GM19328 (cell line): ENCODE measurements around the gene SGCB.
"Not testable (repeated sequence)": the region's sequence is repeated elsewhere in the genome, so short reads cannot be mapped to it uniquely, and the experiment has no call there.

Source experiments
- ATAC-seq: cut with Tn5 transposase; IDR thresholded peaks from one replicate; pipeline ENCODE4 v1.9.1; 2021; ENCODE audit warnings: mild to moderate bottlenecking, moderate library complexity; ENCODE audit not compliant: unreplicated experiment

SGCB gene

DNA sequence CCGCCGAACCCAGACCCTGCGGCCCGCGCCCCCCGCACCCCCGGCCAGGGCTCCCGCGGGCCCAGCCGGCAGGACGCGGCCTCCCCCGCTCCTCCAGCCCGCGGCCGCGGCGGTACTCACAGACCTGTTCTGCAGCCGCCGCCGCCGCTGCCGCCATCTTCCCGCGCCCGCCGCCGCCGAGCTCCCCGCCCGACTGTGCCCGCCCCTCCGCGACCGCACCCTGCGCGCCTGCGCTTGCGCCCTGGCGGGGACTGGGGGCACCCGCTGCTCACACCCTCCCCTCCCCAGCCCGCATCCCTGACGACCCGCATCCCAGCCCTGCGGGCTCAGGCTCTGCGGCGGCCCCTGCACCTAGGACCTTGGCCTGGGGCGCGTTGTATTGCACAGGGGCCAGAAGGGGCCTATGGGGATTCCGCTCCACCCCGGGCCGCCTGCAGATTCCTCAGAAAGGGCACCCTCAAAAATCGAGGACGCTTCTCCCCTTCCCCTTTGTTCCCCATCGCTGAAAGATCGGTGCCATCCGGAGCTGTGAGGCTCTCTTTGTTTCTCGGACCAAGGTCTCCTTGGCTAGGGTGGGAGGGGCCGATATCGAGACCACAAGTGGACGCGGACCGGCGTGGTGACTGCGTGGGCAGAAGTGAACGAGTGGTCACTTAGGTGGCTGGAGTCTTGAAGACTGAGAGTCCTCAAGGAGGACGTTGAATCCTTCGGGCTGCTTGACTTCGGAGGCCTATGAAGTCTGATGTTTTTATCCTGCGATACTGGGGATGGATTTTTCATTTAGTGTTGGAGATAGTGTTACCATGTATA lies at the start of gene SGCB:
Gene SGCB (minus strand): TSS at position 197 of the 810 bp plus-strand sequence. CDS start 40 bp downstream, at position 157.
- ATAC-seq: peak; percentile 89

GRCh38 chr4:52086425-52086824 lies 48.3 kb upstream of the SGCB start:
- ATAC-seq: not testable (repeated sequence)

GRCh38 chr4:52081216-52081615 lies 43.1 kb upstream of the SGCB start:
- ATAC-seq: no peak

GRCh38 chr4:52079659-52080058 lies 41.6 kb upstream of the SGCB start:
- no peak for ATAC-seq

DNA sequence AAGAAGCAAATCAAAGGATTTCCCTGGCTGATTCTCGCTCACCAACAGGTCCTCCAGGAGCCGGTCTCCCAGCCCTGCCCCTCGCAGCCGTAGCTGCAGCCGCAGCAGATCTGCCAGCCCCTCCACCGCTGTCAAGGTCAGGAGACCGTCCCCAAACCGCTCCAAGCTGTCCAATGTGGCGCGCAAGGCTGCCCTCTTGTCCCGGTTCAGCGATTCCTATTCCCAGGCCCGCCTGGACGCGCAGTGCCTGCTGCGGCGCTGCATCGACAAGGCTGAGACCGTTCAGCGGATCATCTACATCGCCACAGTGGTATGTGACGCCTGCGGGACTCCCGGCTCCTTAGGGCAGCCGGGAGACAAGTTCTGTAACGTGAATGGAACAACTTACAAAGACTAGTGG lies 38.6 kb upstream of the SGCB start:
- ATAC-seq: no peak

GRCh38 chr4:52071791-52072546 lies 33.9 kb upstream of the SGCB start:
- ATAC-seq: no peak

GRCh38 chr4:52069571-52069970 lies 31.5 kb upstream of the SGCB start:
- ATAC-seq: no peak

DNA sequence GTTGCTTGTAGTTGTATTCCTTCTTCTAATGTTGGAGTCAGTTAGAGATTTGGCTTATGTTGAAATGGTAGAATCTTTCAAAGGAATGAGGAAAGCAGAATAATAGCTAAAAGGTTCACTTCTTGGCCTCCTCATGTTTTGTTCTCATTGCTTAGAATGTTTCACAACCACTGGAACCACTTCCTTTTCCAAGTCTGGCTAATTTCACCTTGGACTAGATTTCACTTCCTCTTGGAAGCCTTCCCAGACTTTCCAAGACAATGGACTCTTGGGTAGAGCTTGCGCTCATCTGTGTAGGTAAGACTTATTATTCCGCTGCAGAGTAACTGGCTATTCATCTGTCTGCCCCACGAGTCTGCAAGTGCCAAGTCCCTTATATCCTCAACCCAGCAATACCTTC lies 21.3 kb upstream of the SGCB start:
- ATAC-seq: no peak

- ATAC-seq: no peak
These were observed 20.2 kb upstream of the SGCB start for GRCh38 chr4:52058275-52058674.

DNA sequence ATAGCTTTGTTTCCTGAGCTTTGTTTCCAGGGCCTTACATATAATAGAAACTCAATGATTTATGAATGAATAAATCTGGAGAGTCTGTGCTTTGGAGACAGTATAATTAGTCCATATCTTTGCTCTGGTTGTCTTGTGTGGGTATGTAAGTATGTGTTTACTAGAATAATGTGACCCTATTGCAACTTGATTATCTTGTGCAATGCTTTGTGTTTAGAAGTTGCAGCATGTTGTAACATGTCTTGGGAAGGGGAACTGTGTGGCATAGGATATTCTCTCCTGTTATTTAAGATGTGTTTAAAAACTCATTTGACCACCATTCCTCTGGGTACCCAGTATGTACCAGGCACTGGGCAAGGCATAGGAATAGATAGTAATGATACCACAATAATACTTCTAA lies 19.1 kb upstream of the SGCB start:
- ATAC-seq: no peak

DNA sequence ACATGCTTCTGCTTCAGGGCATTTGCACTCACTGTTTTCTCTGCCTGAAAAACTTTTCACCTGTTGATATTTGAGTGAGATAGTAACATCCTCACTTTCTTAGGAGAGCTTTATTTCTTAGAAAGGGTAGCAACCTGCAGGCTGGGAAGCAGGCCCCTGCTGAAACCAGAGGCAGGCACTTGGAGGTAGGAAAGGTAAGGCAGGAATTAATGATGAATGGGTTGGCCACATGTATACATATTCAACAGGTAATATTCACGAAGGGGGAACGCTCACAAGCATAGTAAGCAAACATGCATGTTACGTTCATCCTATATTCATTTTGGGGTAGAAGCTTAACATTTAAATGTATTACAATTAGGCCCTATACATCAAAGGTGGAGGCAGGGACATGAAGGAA lies 16.2 kb upstream of the SGCB start:
- ATAC-seq: no peak

DNA sequence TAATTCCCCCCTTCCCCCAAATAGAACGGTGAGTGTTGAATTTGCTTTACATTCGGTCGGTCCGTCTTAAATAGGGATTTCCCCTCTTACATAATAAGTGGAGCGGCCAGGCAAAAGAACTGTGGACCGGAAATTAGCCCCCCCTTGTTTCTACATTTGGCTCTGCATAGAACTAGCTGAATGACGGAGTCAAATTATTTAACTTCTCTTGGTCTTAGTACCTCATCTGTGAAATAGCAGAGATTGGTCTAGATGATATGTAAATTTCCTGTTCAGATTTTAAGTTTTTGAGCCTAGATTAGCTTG lies 14.3 kb upstream of the SGCB start:
- ATAC-seq: peak; percentile 39

DNA sequence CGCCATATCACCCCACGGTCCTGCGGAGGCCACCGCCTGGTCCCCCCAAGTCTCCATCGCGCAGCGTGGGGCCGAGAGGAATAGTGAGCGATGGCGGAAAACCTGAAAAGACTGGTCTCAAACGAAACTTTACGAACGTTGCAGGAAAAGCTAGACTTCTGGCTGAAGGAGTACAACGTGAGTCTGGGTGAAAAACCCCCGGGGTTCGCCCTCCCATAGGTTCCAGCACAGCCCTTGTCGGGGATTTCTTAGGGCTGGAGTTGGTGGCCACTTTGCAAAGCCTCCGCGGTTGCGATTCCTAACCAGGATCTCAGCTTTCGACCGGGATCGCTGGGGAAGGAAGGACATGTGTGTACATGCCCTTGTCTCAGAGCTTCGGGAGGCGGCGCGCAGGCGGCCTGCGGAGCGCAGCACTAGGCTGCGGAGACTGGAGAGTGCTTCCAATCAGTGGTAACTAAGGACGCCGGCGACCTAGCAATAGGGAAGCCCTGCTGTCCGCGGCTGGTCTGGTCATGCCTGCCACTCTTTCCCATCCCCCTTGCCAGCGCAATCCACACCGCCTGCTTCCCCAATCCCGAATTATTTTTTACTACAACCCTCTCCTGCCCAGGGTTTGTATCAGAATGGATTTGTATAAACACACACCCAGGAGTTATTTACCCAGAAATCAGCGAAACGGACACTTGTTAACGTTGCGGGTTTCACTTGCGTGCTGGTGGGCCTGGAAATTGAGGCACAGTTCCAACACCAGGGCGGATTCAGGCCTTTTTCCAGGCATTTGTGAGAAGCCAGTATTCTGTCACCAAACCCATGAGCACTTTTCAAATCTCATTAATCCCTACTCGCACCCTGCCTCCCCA lies 13.7 kb upstream of the SGCB start:
- peak; percentile 40 for ATAC-seq

GRCh38 chr4:52051213-52051614 lies 13.1 kb upstream of the SGCB start, which contains the start of gene SPATA18:
Gene SPATA18 (plus strand): TSS chr4:52051304. CDS start chr4:52051705, 401 bp downstream.
- ATAC-seq: no peak

DNA sequence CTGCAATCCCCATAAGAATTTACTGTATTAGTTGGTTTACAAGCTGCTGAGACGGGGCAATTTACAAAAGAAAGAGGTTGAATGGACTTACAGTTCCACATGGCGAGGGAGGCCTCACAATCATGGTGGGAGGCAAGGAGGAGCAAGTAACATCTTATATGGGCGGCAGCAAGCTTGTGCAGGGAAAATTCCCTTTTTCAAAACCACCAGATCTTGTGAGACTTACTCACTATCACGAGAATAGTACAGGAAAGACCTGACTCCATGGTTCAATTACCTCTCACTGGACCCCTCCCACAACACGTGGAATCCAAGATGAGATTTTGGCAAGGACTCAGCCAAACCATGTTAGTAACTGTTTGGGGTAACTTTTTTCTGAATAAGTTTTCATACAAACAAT lies 11.2 kb upstream of the SGCB start:
- no peak for ATAC-seq

DNA sequence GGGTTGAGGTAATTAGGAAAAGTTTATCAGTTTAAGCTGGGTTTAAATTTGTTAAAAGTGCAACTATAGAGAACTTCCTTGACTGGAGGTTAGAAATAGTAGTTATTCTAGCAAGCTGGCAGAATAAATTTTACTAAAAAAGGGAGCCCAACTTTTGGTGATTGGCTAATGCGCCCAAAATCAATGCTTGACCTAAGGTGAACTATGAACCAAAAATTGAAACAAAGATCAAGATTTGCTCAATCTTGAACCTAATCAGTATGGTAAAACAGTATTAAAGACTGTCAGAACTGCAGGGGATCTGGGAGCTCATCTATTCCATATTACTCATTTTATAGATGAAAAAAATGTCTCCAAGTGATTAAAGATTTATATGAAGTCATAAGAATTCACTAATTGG lies 6.9 kb upstream of the SGCB start:
- no peak for ATAC-seq

- peak; percentile 45 for ATAC-seq
These were observed 403 bp downstream of the SGCB start for GRCh38 chr4:52037689-52038102.

DNA sequence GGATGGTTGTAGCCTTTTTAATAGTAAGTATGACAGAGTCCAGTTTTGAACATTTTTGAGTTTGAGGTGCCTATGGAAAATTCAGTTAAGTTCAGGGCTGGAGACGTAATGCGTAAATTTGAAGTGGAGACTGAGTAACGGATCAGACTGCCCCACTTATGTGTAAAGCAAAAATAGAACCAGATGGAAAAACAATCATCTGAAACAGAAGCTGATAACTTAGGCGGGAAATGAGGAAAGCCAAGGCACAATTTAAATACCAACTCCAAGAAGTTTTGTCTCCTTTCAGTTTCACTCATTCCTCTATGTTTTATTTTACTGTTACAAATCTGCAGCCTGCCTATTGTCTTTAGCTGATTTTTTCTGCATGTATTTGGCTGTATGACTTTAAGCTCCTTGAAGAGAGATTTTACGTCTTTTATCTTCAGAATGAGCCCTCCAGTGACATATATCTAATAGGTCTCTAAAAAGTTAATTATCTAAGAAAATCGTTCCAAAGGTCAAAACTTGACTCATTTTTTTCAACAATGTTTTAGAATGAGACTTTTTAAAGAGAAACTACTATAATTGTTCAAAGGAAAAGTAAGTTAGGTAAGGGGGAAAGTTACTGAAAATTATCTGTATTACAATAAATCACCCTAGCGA lies 1.1 kb downstream of the SGCB start:
- no peak for ATAC-seq

GRCh38 chr4:52035190-52035589 lies 2.9 kb downstream of the SGCB start:
- ATAC-seq: no peak

DNA sequence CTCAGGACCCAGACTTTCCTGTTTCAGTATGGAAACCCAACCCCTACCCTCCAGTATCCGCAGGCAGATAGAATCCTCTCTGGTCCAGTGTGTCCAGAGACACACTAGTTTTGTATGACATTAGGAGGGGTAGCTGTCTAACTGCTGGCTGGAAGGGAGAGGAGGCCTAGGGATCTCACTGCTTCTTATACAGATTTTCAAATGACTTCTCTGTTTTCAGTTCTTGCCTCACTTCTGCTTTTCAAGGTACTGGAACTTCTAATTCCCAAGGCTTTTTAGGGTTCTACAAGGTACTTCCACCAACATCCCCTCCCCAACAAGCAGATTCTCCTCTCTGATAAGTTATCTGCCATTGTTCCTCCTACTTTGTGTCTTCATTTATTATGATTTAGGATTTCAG lies 6.1 kb downstream of the SGCB start:
- ATAC-seq: no peak

GRCh38 chr4:52028970-52029369 lies 9.1 kb downstream of the SGCB start:
- ATAC-seq: no peak
